Chondrocyte (in vitro differentiated cells): ENCODE results near the gene GRID2IP. TPM values are rescaled to one million over a fixed set of nuclear protein-coding genes. Genes with fewer than 3 reads are reported as not detected.
"Not testable (repeated sequence)": the region's sequence is repeated elsewhere in the genome, so short reads cannot be mapped to it uniquely, and the experiment has no call there.

Experiments
- DNase-seq: peaks from one replicate; pipeline ENCODE4 v3.0.0; 2021; ENCODE audit warnings: mixed read lengths, low spot score
- H3K27ac Mint-ChIP-seq: one replicate; pipeline ENCODE4 v1.8.0; 2021; ENCODE audit warnings: mild to moderate bottlenecking, moderate library complexity, mixed read lengths; ENCODE audit not compliant: unreplicated experiment
- H3K27me3 Mint-ChIP-seq: 2 replicates; pipeline ENCODE4 v1.8.0; 2021; ENCODE audit warnings: low read depth, mixed read lengths
- H3K36me3 Mint-ChIP-seq: 2 replicates; pipeline ENCODE4 v1.8.0; 2021; ENCODE audit warnings: low read depth, mixed read lengths
- H3K4me1 Mint-ChIP-seq: 2 replicates; pipeline ENCODE4 v1.8.0; 2021; ENCODE audit warnings: low read depth, mild to moderate bottlenecking, mixed read lengths
- H3K4me3 Mint-ChIP-seq: one replicate; pipeline ENCODE4 v1.8.0; 2021; ENCODE audit warnings: mild to moderate bottlenecking, moderate library complexity, mixed read lengths; ENCODE audit not compliant: unreplicated experiment
- H3K9me3 Mint-ChIP-seq: 2 replicates; pipeline ENCODE4 v1.8.0; 2021; ENCODE audit warnings: low read depth, mixed read lengths
- CTCF ChIP-seq: fragments of 200-600 bp; sonication (generic); IDR thresholded peaks from 2 replicates; pipeline ENCODE4 v1.5.0; 2021; ENCODE audit warnings: antibody characterized with exemption, mild to moderate bottlenecking, moderate library complexity
- total RNA-seq: library from RNA; stranded (reverse); gene quantifications from 3 replicates; pipeline ENCODE4 v1.2.1, GENCODE V29; 2021

The GRID2IP gene
- total RNA-seq, 1 donor from 2014 or later, result 0.20 TPM

DNA sequence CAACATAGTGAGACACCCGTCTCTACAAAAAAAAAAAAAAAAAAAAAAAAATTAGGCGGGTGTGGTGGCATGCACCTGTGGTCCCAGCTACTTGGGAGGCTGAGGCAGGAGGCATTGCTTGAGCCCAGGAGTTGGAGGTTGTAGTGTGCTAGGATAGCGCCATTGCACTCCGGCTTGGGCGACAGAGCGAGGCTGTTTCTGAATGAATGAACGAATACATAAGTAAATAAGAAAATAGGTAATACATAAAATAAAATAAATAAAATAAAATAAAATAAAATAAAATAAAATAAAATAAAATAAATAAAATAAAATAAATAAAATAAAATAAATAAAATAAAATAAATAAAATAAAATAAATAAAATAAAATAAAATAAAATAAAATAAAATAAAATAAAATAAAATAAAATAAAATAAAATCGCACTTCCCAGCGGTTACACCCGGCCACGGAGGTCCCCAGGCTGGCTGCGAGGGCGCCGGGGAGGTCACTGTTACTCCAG, 25.7 kb upstream of the GRID2IP start:
- peaks cover 16% of the 10 kb centered on the region for H3K4me1 Mint-ChIP-seq
- not testable (repeated sequence) for H3K9me3 Mint-ChIP-seq, H3K27me3 Mint-ChIP-seq, DNase-seq, H3K27ac Mint-ChIP-seq
- H3K4me3 Mint-ChIP-seq, result peak overlapping the region; percentile 83
- TF ChIP-seq CTCF, result peak; percentile 4
- H3K36me3 Mint-ChIP-seq, result peaks cover 12% of the 10 kb centered on the region

GRCh38 chr7:6576024-6576866, 25.0 kb upstream of the GRID2IP start:
- no peak for DNase-seq
- Mint-ChIP-seq H3K9me3 (no peaks in the 10 kb centered on the region), H3K36me3 (peaks cover 6% of the 10 kb centered on the region), H3K4me3 (peak overlapping the region; percentile 60), H3K27ac (no peak overlapping the region), H3K4me1 (peaks cover 16% of the 10 kb centered on the region), H3K27me3 (no peaks in the 10 kb centered on the region)
- TF ChIP-seq CTCF, result no peak

GRCh38 chr7:6575281-6576023, 24.2 kb upstream of the GRID2IP start:
- no peaks in the 10 kb centered on the region for H3K9me3 Mint-ChIP-seq
- H3K27ac Mint-ChIP-seq, result no peak overlapping the region
- no peak for TF ChIP-seq CTCF
- DNase-seq, result no peak
- peak overlapping the region; percentile 60 for H3K4me3 Mint-ChIP-seq
- peaks cover 16% of the 10 kb centered on the region for H3K4me1 Mint-ChIP-seq
- H3K36me3 Mint-ChIP-seq, result peaks cover 2% of the 10 kb centered on the region
- no peaks in the 10 kb centered on the region for H3K27me3 Mint-ChIP-seq

DNA sequence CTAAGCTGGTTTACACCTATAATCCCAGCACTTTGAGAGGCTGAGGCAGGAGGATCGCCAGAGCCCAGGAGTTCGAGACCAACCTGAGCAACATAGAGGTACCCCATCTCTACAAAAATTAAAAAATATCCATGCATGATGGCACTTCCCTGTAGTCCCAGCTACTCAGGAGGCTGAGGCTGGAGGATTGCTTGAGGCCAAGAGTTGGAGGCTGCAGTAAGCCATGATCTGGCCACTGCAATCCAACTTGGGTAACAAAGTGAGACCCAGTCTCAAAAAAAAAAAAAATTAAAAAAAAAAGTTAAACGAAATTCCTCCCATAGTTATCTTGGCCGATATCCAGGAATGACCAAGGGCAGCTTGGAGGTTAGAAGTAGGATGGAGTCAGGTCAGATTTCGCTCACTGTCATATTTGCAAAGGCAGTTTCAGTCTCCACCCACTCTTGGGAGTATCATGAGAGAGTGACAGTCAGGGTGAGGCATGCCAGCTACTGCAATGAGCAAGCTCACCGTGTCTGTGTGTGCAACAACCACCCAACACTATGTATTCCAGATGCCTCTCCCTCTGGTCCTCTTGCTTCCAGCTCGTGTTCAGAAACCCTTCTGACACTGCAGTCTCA, 20.0 kb upstream of the GRID2IP start:
- H3K4me3 Mint-ChIP-seq, result no peak overlapping the region
- H3K27ac Mint-ChIP-seq, result no peak overlapping the region
- no peaks in the 10 kb centered on the region for H3K27me3 Mint-ChIP-seq
- TF ChIP-seq CTCF, result no peak
- DNase-seq, result no peak
- no peaks in the 10 kb centered on the region for H3K36me3 Mint-ChIP-seq
- no peaks in the 10 kb centered on the region for H3K4me1 Mint-ChIP-seq
- no peaks in the 10 kb centered on the region for H3K9me3 Mint-ChIP-seq

DNA sequence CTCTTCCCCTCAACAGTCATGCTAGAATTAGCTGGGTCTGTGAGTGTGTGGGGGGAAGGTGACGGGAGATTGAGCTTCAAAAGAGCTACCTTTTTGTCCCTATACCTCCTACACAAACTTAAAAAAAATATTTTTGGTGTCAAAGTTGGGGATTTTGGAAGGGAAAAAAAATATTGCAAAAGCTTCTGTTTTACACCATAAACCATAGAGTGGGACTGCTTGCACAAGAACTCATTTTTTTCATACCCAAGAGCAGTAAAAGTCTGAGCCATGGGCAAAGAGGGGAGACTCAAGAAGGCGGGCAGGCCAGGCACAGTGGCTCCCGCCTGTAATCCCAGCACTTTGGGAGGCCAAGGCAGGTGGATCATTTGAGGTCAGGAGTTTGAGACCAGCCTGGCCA, 16.6 kb upstream of the GRID2IP start:
- Mint-ChIP-seq H3K27me3 (peaks cover 5% of the 10 kb centered on the region), H3K4me1 (no peaks in the 10 kb centered on the region), H3K9me3 (no peaks in the 10 kb centered on the region), H3K27ac (no peak overlapping the region), H3K4me3 (no peak overlapping the region), H3K36me3 (no peaks in the 10 kb centered on the region)
- no peak for TF ChIP-seq CTCF
- DNase-seq, result no peak
